ENCODE data around the gene UNC45A. TPM values are rescaled to one million over a fixed set of nuclear protein-coding genes. Genes with fewer than 3 reads are reported as not detected.

UNC45A gene
- total RNA-seq, 8 experiments from 2014 or later = 25.8 to 65.6 (median 35.1) TPM

DNA sequence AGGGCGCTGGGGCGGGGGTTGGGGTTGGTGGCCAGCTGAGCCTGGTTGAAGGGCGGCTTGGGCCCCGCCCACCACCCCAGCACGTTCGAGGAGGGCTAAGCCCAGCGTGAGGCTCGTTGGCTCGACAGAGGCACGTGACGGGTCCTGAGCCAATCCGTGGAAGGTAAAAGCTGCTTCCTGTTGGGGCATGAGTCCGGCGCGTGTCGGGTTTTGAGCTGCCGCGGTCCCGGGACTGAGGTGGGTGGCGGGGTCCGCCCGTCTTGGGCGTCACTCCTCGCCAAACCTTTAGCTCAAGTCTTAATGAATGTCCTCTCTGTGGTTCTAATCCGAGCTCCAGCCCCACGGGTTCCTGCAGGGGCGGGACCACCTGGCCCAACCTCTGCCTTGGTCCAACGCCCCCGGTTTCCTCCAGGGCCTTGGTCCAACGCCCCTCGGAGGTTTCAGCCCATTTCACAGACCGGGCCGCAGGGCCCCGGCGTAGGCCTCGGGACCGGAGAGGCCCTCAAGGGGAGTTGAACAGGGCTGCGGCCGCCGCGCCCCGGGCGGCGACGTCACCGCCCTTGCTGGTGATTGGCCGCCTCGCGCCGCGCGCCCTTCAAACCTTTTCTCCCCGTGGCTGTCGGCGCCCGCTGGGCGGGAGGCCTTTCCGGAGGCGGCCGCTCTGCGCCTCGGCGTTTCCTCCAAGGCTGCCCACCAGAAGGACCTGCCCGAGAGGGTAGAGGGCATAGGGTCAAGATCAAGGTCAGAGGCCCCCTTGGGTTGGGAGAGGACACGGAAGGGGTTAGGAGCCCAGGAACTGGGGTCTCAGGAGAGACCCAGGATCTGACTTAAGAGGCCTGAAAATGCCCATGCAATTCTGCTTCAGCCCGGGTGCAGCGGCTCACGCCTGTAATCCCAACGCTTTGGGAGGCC is 19.9 kb downstream of the UNC45A start, which contains the start of gene RCCD1:
Gene RCCD1 (plus strand): TSS at position 173 of the 912 bp plus-strand sequence. CDS start 1,851 bp downstream, outside the sequence.
- in situ Hi-C loops (cut with MboI; ENCODE audit: low pct_unique_long_range_greater_than_20kb in 2 of 9, low sequenced_read_pairs in 9 of 9, unreplicated experiment in 9 of 9) = loop anchor here in 2 of 9 experiments (10.0 to 25.0 kb wide), 3 partner anchors 80 to 282 kb away; no protein-coding TSS in a partner anchor
- H3K4me3 ChIP-seq = peak within 1 kb of the TSS; percentile 55 to 92 (median 61)
- peaks cover 7 to 12% of the 10 kb centered on the region in 2 donors for H3K4me1 ChIP-seq (replicated peaks in 1 of 2)
- peak within 1 kb of the TSS; percentile 55 to 73 for H3K27ac ChIP-seq
- 0 to 43% (median 10%) methylated on average over 3 to 29 of the region's 69 CpGs; no CpG with 5 or more reads in 5 of the 10 experiments for WGBS, 10 experiments
- peak; percentile 86 to 93 (median 90) for ATAC-seq (replicated peaks in 6 of 8)

- Histone ChIP-seq H3K27ac (no peak overlapping the region), H3K4me1 (replicated peaks in 1 of 2) (peaks cover 7 to 12% of the 10 kb centered on the region in 2 donors), H3K4me3 (peak overlapping the region in 4 of 5 donors; percentile 42 to 78 (median 56))
- ATAC-seq (replicated peaks in 6 of 8) = no peak
- WGBS, 10 experiments = 50 to 100% (median 72%) methylated on average over 1 to 10 of the region's 20 CpGs
- in situ Hi-C loops (cut with MboI; ENCODE audit: low pct_unique_long_range_greater_than_20kb in 2 of 9, low sequenced_read_pairs in 9 of 9, unreplicated experiment in 9 of 9) = loop anchor here in 2 of 9 experiments (10.0 to 25.0 kb wide), 3 partner anchors 79 to 282 kb away; no protein-coding TSS in a partner anchor
Measured at GRCh38 chr15:90955624-90956273, 20.7 kb downstream of the UNC45A start.

GRCh38 chr15:90956274-90957030 is 21.4 kb downstream of the UNC45A start:
- Histone ChIP-seq H3K4me1 (replicated peaks in 1 of 2) (peaks cover 7 to 12% of the 10 kb centered on the region in 2 donors), H3K27ac (no peak overlapping the region), H3K4me3 (peak overlapping the region; percentile 42 to 51 (median 44))
- ATAC-seq (replicated peaks in 6 of 8) = peak; percentile 24 to 63 (median 48)
- in situ Hi-C loops (cut with MboI; ENCODE audit: low pct_unique_long_range_greater_than_20kb in 2 of 9, low sequenced_read_pairs in 9 of 9, unreplicated experiment in 9 of 9) = loop anchor here in 2 of 9 experiments (10.0 to 25.0 kb wide), 3 partner anchors 78 to 281 kb away; no protein-coding TSS in a partner anchor
- WGBS, 10 experiments = 0 to 25% (median 9%) methylated on average over 1 to 11 of the region's 56 CpGs; no CpG with 5 or more reads in 6 of the 10 experiments

- WGBS, 10 experiments = 60% methylated on average over 1 of the region's 63 CpGs; no CpG with 5 or more reads in 9 of the 10 experiments
- peak; percentile 8 to 38 (median 29) for ATAC-seq (replicated peaks in 6 of 8)
Measured at GRCh38 chr15:90957031-90957790, 22.1 kb downstream of the UNC45A start.

GRCh38 chr15:90957791-90958190 is 22.7 kb downstream of the UNC45A start:
- in situ Hi-C loops (cut with MboI; ENCODE audit: low pct_unique_long_range_greater_than_20kb in 2 of 9, low sequenced_read_pairs in 9 of 9, unreplicated experiment in 9 of 9) = loop anchor here in 2 of 9 experiments (10.0 to 25.0 kb wide), 3 partner anchors 77 to 280 kb away; no protein-coding TSS in a partner anchor

More at GRCh38 chr15:90957031-90957790, 22.1 kb downstream of the UNC45A start:
- in situ Hi-C loops (cut with MboI; ENCODE audit: low pct_unique_long_range_greater_than_20kb in 2 of 9, low sequenced_read_pairs in 9 of 9, unreplicated experiment in 9 of 9) = loop anchor here in 2 of 9 experiments (10.0 to 25.0 kb wide), 3 partner anchors 78 to 280 kb away; no protein-coding TSS in a partner anchor
- Histone ChIP-seq H3K4me3 (peak overlapping the region; percentile 42 to 51 (median 44)), H3K27ac (no peak overlapping the region), H3K4me1 (replicated peaks in 1 of 2) (peaks cover 7 to 12% of the 10 kb centered on the region in 2 donors)

GRCh38 chr15:90959028-90959595 is 24.0 kb downstream of the UNC45A start:
- H3K27ac ChIP-seq = no peak overlapping the region
- WGBS, 10 experiments = 65 to 100% (median 91%) methylated on average over 1 to 6 of the region's 8 CpGs
- H3K4me1 ChIP-seq (replicated peaks in 1 of 2) = peaks cover 7 to 12% of the 10 kb centered on the region in 2 donors
- H3K4me3 ChIP-seq = no peak overlapping the region
- in situ Hi-C loops (cut with MboI; ENCODE audit: low pct_unique_long_range_greater_than_20kb in 2 of 9, low sequenced_read_pairs in 9 of 9, unreplicated experiment in 9 of 9) = loop anchor here in 2 of 9 experiments (10.0 to 25.0 kb wide), 3 partner anchors 76 to 278 kb away; no protein-coding TSS in a partner anchor
- ATAC-seq (replicated peaks in 6 of 8) = no peak

More at GRCh38 chr15:90957791-90958190, 22.7 kb downstream of the UNC45A start:
- no peak for ATAC-seq (replicated peaks in 6 of 8)
- H3K4me1 ChIP-seq (replicated peaks in 1 of 2) = peaks cover 7 to 12% of the 10 kb centered on the region in 2 donors
- WGBS, 10 experiments = 60% methylated on average over 1 of the region's 6 CpGs; no CpG with 5 or more reads in 9 of the 10 experiments
- H3K4me3 ChIP-seq = peak overlapping the region in 3 of 5 donors; percentile 42 to 48 (median 44)
- H3K27ac ChIP-seq = no peak overlapping the region

DNA sequence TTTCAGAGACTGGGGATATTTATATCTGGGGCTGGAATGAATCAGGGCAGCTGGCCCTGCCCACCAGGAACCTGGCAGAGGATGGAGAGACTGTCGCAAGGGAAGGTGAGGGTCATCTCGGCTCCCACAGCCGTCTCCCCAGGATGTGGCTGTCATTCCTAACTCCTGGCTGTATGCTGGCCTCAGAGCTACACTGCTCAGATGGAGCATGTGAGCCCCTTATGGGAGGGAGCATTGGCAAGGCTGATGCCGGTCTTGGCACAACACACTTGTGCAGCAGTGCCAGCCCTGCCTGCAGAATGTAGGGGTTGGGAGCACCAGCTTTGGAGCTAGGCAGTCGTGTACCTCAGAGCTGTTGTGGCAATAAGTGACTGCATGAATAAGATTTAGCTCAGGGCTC is 24.8 kb downstream of the UNC45A start:
- in situ Hi-C loops (cut with MboI; ENCODE audit: low pct_unique_long_range_greater_than_20kb in 2 of 9, low sequenced_read_pairs in 9 of 9, unreplicated experiment in 9 of 9) = loop anchor here in 2 of 9 experiments (10.0 to 25.0 kb wide), 3 partner anchors 75 to 277 kb away; no protein-coding TSS in a partner anchor
- H3K4me1 ChIP-seq (replicated peaks in 1 of 2) = peaks cover 4 to 10% of the 10 kb centered on the region in 2 donors
- H3K27ac ChIP-seq = no peak overlapping the region
- no peak overlapping the region for H3K4me3 ChIP-seq
- no peak for ATAC-seq (replicated peaks in 6 of 8)
- WGBS, 10 experiments = 40 to 90% (median 80%) methylated on average over 1 to 2 of the region's 5 CpGs; no CpG with 5 or more reads in 6 of the 10 experiments

- ATAC-seq (replicated peaks in 6 of 8) = no peak
- in situ Hi-C loops (cut with MboI; ENCODE audit: low pct_unique_long_range_greater_than_20kb in 2 of 9, low sequenced_read_pairs in 9 of 9, unreplicated experiment in 9 of 9) = loop anchor here in 1 of 9 experiments (25.0 kb wide), 1 partner anchor 277 kb away; no protein-coding TSS in a partner anchor
- Histone ChIP-seq H3K4me3 (no peak overlapping the region), H3K27ac (no peak overlapping the region), H3K4me1 (replicated peaks in 1 of 2) (peaks cover 4 to 10% of the 10 kb centered on the region in 2 donors)
- 13 to 100% (median 85%) methylated on average over 3 to 9 of the region's 20 CpGs; no CpG with 5 or more reads in 5 of the 10 experiments for WGBS, 10 experiments
Measured at GRCh38 chr15:90960298-90961091, 25.4 kb downstream of the UNC45A start.

DNA sequence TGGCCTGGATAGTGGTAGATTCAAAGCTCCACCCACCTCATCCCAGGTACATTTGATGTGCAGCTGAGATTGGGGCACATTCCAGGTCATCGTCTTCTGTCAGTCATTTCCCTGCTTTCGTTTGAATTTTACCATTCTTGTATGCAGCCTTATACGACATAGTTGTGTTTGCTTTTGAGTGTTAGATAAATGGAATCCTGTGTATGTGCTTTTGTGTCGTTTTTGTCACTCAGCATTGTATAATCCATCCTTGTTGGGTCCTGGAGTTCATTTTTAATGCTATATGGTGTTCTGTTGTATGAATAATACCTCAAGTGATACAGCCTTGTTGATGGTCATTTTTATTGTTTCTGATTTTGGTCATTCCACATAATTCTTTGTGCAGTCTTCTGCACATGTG is 26.9 kb downstream of the UNC45A start:
- H3K27ac ChIP-seq = no peak overlapping the region
- in situ Hi-C loops (cut with MboI; ENCODE audit: low pct_unique_long_range_greater_than_20kb in 2 of 9, low sequenced_read_pairs in 9 of 9, unreplicated experiment in 9 of 9) = loop anchor here in 1 of 9 experiments (25.0 kb wide), 1 partner anchor 275 kb away; no protein-coding TSS in a partner anchor

DNA sequence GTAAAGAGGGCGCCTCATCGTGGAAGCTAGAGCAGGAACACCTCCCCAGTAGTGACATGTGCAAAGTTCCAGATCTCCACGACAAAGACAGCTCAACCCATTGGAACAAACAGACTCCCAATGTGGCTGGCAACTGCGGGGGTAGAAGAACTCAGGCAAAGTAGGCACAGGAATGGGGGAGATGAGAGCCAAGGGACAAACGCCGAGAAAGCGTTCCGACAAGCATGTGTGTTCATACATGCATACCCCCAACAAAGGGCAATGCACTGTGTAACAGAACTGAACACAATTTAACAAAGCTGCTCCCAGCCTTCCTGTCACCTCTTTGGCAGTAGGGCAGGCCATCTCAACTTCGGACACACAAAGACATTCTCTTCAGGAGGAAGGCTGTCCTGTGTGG is 31.2 kb downstream of the UNC45A start:
- in situ Hi-C loops (cut with MboI; ENCODE audit: low pct_unique_long_range_greater_than_20kb in 2 of 9, low sequenced_read_pairs in 9 of 9, unreplicated experiment in 9 of 9) = loop anchor here in 1 of 9 experiments (25.0 kb wide), 1 partner anchor 271 kb away; no protein-coding TSS in a partner anchor
- Histone ChIP-seq H3K27ac (no peak overlapping the region), H3K4me1 (replicated peaks in 1 of 2) (no peaks in the 10 kb centered on the region), H3K4me3 (no peak overlapping the region)
- no peak for ATAC-seq (replicated peaks in 6 of 8)
- 83 to 100% (median 90%) methylated on average over 1 to 9 of the region's 9 CpGs; no CpG with 5 or more reads in 2 of the 10 experiments for WGBS, 10 experiments

More for the DNA sequence above, 26.9 kb downstream of the UNC45A start:
- Histone ChIP-seq H3K4me3 (no peak overlapping the region), H3K4me1 (replicated peaks in 1 of 2) (peaks cover 0 to 9% of the 10 kb centered on the region in 2 donors)
- ATAC-seq (replicated peaks in 6 of 8) = no peak
- WGBS, 10 experiments = 67 to 100% (median 87%) methylated on average over 1 to 4 of the region's 4 CpGs; no CpG with 5 or more reads in 3 of the 10 experiments

Data from motor neuron (in vitro differentiated cells).